Testis (tissue), 3 donors: ENCODE measurements around the gene GALNT12. TPM values are rescaled to one million over a fixed set of nuclear protein-coding genes. Genes with fewer than 3 reads are reported as not detected.
A peak's percentile ranks its signal among the peaks of the same experiment; 100 is the strongest.

Source experiments
- DNase-seq: peaks from one replicate; pipeline ENCODE4 v3.0.0-alpha.2; 2019
- H3K27ac ChIP-seq, 2 donors: fragments of 200-600 bp; sonication (generic); one replicate each; pipeline ENCODE4 v1.5.1; 2019
- H3K27me3 ChIP-seq: fragments of 200-600 bp; sonication (generic); one replicate; pipeline ENCODE4 v1.5.1; 2019
- H3K36me3 ChIP-seq: fragments of 200-600 bp; sonication (generic); one replicate; pipeline ENCODE4 v1.5.1; 2017; ENCODE audit warnings: low read depth; ENCODE audit errors: missing control alignments
- H3K4me1 ChIP-seq: fragments of 200-600 bp; sonication (generic); one replicate; pipeline ENCODE4 v1.5.1; 2019
- H3K4me3 ChIP-seq, 2 donors: fragments of 200-600 bp; sonication (generic); one replicate each; pipeline ENCODE4 v1.5.1; 2017 to 2019
- H3K9me3 ChIP-seq: fragments of 200-600 bp; sonication (generic); one replicate; pipeline ENCODE4 v1.5.1; 2017
- CTCF ChIP-seq, 3 experiments: fragments of 450-650 bp in 2 of 3; fragments of 200-600 bp in 1 of 3; sonication (generic) in 1 of 3; IDR thresholded peaks; one replicate each; pipeline ENCODE4 v1.5.1; 2016 to 2019; ENCODE audit warnings: antibody characterized with exemption in 3 of 3, mild to moderate bottlenecking in 2 of 3, moderate library complexity in 1 of 3
- POLR2A ChIP-seq: fragments of 450-650 bp; IDR thresholded peaks from one replicate; pipeline ENCODE4 v1.6.1; 2017; ENCODE audit warnings: antibody characterized with exemption, mild to moderate bottlenecking, moderate library complexity
- WGBS, 2 donors: methylation state at CpG; one replicate each; pipeline ENCODE4 v1.1.5; 2018; 5-methylcytosine and 5-hydroxymethylcytosine counted together
- intact Hi-C: fragments of 100-400 bp; cut with DNase I; formaldehyde crosslinking; loops from one replicate; pipeline ENCODE4 v1.15.1; 2023; ENCODE audit warnings: low total_unique reads
- polyA plus RNA-seq: library from polyadenylated mRNA; stranded (reverse); fragments of 350-450 nt; fragmentation: Illumina TruSeq; extraction: RNeasy Lipid Tissue Mini Kit (QIAGEN cat#74804); gene quantifications from one replicate; pipeline ENCODE4 v1.2.3, GENCODE V29; 2014; ENCODE audit warnings: low read depth, low replicate concordance; ENCODE audit not compliant: insufficient read depth
- total RNA-seq, 2 donors: library from RNA; depleted of rRNA; stranded (reverse); fragments of >200 nt; gene quantifications; one replicate each; pipeline ENCODE4 v1.2.3, GENCODE V29; 2016

GALNT12 gene
- total and polyA plus RNA-seq, 3 donors from 2014 or later: 6.9 to 8.0 (median 7.5) TPM

GRCh38 chr9:98881836-98882568 lies 74.5 kb downstream of the GALNT12 start:
- H3K27ac ChIP-seq: peak overlapping the region in 1 of 2 donors; percentile 54
- no peak for TF ChIP-seq POLR2A
- no peak for TF ChIP-seq CTCF (IDR thresholded peaks at IDR 0.05)
- no peak for DNase-seq
- H3K4me1 ChIP-seq: peaks cover 37% of the 10 kb centered on the region
- H3K4me3 ChIP-seq: no peak overlapping the region
- no peaks in the 10 kb centered on the region for H3K27me3 ChIP-seq
- intact Hi-C loops: no loop called here
- H3K9me3 ChIP-seq: no peaks in the 10 kb centered on the region
- 75 to 79% methylated on average over 8 of the region's 8 CpGs for WGBS, 2 donors
- no peaks in the 10 kb centered on the region for H3K36me3 ChIP-seq

GRCh38 chr9:98882569-98882923 lies 75.1 kb downstream of the GALNT12 start:
- intact Hi-C loops: no loop called here
- 40 to 47% methylated on average over 2 of the region's 2 CpGs for WGBS, 2 donors
- no peak overlapping the region for H3K4me3 ChIP-seq
- H3K4me1 ChIP-seq: peaks cover 38% of the 10 kb centered on the region
- H3K27me3 ChIP-seq: no peaks in the 10 kb centered on the region
- H3K27ac ChIP-seq: peak overlapping the region in 1 of 2 donors; percentile 54
- H3K36me3 ChIP-seq: no peaks in the 10 kb centered on the region
- H3K9me3 ChIP-seq: no peaks in the 10 kb centered on the region
- no peak for DNase-seq
- no peak for TF ChIP-seq CTCF (IDR thresholded peaks at IDR 0.05)
- TF ChIP-seq POLR2A: no peak

DNA sequence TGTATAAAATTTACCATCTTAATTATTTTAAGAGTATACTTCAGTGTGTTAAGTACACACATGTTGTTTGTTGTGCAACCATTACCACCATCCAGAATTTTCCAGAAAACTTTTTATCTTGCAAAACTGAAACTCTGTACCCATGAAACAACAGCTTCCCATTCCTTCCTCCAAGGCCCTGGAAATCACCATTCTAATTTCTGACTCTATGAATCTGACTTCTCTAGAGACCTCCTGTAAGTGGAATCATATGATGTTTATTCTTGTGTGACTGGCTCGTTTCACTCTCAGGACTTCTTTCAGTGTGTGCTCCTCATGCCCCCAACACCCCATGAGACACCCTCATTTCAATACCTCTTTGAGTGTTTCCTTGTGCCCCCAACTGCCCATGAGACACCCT lies 75.8 kb downstream of the GALNT12 start:
- Histone ChIP-seq H3K4me3 (no peak overlapping the region), H3K4me1 (peaks cover 34% of the 10 kb centered on the region), H3K27ac (peak overlapping the region; percentile 14 to 74), H3K36me3 (no peaks in the 10 kb centered on the region), H3K27me3 (no peaks in the 10 kb centered on the region), H3K9me3 (no peaks in the 10 kb centered on the region)
- intact Hi-C loops: no loop called here
- no peak for TF ChIP-seq CTCF (IDR thresholded peaks at IDR 0.05)
- WGBS, 2 donors: 39 to 65% methylated on average over 1 of the region's 1 CpG
- DNase-seq: no peak

- Histone ChIP-seq H3K9me3 (no peaks in the 10 kb centered on the region), H3K4me1 (peaks cover 34% of the 10 kb centered on the region), H3K27me3 (no peaks in the 10 kb centered on the region), H3K27ac (peak overlapping the region; percentile 22 to 74), H3K4me3 (no peak overlapping the region), H3K36me3 (no peaks in the 10 kb centered on the region)
- 66 to 74% methylated on average over 4 of the region's 4 CpGs for WGBS, 2 donors
- no peak for DNase-seq
- TF ChIP-seq CTCF (IDR thresholded peaks at IDR 0.05) (no peak), POLR2A (no peak)
- intact Hi-C loops: no loop called here
Measured at GRCh38 chr9:98884849-98885248, 77.4 kb downstream of the GALNT12 start.
